ENCODE data around the gene ZBTB7B.

The ZBTB7B gene

GRCh38 chr1:155026154-155026553 is 23.6 kb downstream of the ZBTB7B start:
- Histone ChIP-seq H3K4me2 (ENCODE audit: low read length) (no peak overlapping the region), H3K9ac (ENCODE audit: low read length) (no peak overlapping the region), H3K27me3 (ENCODE audit: insufficient read depth, low read length) (0 out of 2 replicates have a peak, but pooled peaks cover 7% of the 10 kb centered on the region), H2AFZ (ENCODE audit: low read length) (no peak overlapping the region), H3K4me3 (ENCODE audit: low read depth, low read length, poor library complexity, severe bottlenecking) (no peak overlapping the region), H3K9me2 (ENCODE audit: low read depth, low read length) (no peaks in the 10 kb centered on the region), H3K79me2 (ENCODE audit: insufficient read depth, low read length) (no peaks in the 10 kb centered on the region), H3K9me3 (ENCODE audit: low read length) (no peaks in the 10 kb centered on the region), H3K36me3 (ENCODE audit: insufficient read depth, low read length) (no peaks in the 10 kb centered on the region), H3K4me1 (ENCODE audit: insufficient read depth, low read length, severe bottlenecking) (no peaks in the 10 kb centered on the region), H3F3A (ENCODE audit: insufficient read depth, low read length) (no peaks in the 10 kb centered on the region), H4K20me1 (ENCODE audit: insufficient read depth, low read length) (no peaks in the 10 kb centered on the region), H3K27ac (ENCODE audit: low read depth, low read length, poor library complexity, severe bottlenecking) (no peak overlapping the region)
- TF ChIP-seq, protein P1, sequence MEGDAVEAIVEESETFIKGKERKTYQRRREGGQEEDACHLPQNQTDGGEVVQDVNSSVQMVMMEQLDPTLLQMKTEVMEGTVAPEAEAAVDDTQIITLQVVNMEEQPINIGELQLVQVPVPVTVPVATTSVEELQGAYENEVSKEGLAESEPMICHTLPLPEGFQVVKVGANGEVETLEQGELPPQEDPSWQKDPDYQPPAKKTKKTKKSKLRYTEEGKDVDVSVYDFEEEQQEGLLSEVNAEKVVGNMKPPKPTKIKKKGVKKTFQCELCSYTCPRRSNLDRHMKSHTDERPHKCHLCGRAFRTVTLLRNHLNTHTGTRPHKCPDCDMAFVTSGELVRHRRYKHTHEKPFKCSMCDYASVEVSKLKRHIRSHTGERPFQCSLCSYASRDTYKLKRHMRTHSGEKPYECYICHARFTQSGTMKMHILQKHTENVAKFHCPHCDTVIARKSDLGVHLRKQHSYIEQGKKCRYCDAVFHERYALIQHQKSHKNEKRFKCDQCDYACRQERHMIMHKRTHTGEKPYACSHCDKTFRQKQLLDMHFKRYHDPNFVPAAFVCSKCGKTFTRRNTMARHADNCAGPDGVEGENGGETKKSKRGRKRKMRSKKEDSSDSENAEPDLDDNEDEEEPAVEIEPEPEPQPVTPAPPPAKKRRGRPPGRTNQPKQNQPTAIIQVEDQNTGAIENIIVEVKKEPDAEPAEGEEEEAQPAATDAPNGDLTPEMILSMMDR (IDR thresholded peaks at IDR 0.05; ENCODE audit: low read length) = no peak
- TF ChIP-seq EZH2 (IDR thresholded peaks at IDR 0.05; ENCODE audit: borderline replicate concordance, low read length) = no peak

- Histone ChIP-seq H3K27me3 (ENCODE audit: insufficient read depth, low read length) (0 out of 2 replicates have a peak, but pooled peaks cover 7% of the 10 kb centered on the region), H3K27ac (ENCODE audit: low read depth, low read length, poor library complexity, severe bottlenecking) (no peak overlapping the region), H3K79me2 (ENCODE audit: insufficient read depth, low read length) (no peaks in the 10 kb centered on the region), H3K4me1 (ENCODE audit: insufficient read depth, low read length, severe bottlenecking) (no peaks in the 10 kb centered on the region), H3K9me2 (ENCODE audit: low read depth, low read length) (no peaks in the 10 kb centered on the region), H3F3A (ENCODE audit: insufficient read depth, low read length) (no peaks in the 10 kb centered on the region), H3K36me3 (ENCODE audit: insufficient read depth, low read length) (no peaks in the 10 kb centered on the region), H4K20me1 (ENCODE audit: insufficient read depth, low read length) (no peaks in the 10 kb centered on the region), H3K9me3 (ENCODE audit: low read length) (no peaks in the 10 kb centered on the region), H3K4me2 (ENCODE audit: low read length) (no peak overlapping the region), H3K4me3 (ENCODE audit: low read depth, low read length, poor library complexity, severe bottlenecking) (no peak overlapping the region), H2AFZ (ENCODE audit: low read length) (no peak overlapping the region), H3K9ac (ENCODE audit: low read length) (no peak overlapping the region)
- TF ChIP-seq, protein P1 (IDR thresholded peaks at IDR 0.05; ENCODE audit: low read length) = no peak
- TF ChIP-seq EZH2 (IDR thresholded peaks at IDR 0.05; ENCODE audit: borderline replicate concordance, low read length) = no peak
These were observed 24.0 kb downstream of the ZBTB7B start for GRCh38 chr1:155026588-155026987.

- Histone ChIP-seq H3K27me3 (ENCODE audit: insufficient read depth, low read length) (peaks cover 4% of the 10 kb centered on the region; the same call in 1 of the 2 replicates), H3K9me2 (ENCODE audit: low read depth, low read length) (no peaks in the 10 kb centered on the region), H3K79me2 (ENCODE audit: insufficient read depth, low read length) (no peaks in the 10 kb centered on the region), H3K4me2 (ENCODE audit: low read length) (no peak overlapping the region), H4K20me1 (ENCODE audit: insufficient read depth, low read length) (no peaks in the 10 kb centered on the region), H3K4me3 (ENCODE audit: low read depth, low read length, poor library complexity, severe bottlenecking) (no peak overlapping the region), H3K36me3 (ENCODE audit: insufficient read depth, low read length) (no peaks in the 10 kb centered on the region), H3K27ac (ENCODE audit: low read depth, low read length, poor library complexity, severe bottlenecking) (no peak overlapping the region), H3K9me3 (ENCODE audit: low read length) (no peaks in the 10 kb centered on the region), H2AFZ (ENCODE audit: low read length) (no peak overlapping the region), H3K4me1 (ENCODE audit: insufficient read depth, low read length, severe bottlenecking) (no peaks in the 10 kb centered on the region), H3K9ac (ENCODE audit: low read length) (no peak overlapping the region), H3F3A (ENCODE audit: insufficient read depth, low read length) (no peaks in the 10 kb centered on the region)
- TF ChIP-seq EZH2 (IDR thresholded peaks at IDR 0.05; ENCODE audit: borderline replicate concordance, low read length) = no peak
- TF ChIP-seq, protein P1 (IDR thresholded peaks at IDR 0.05; ENCODE audit: low read length) = no peak
These were observed 27.1 kb downstream of the ZBTB7B start for GRCh38 chr1:155029513-155030242.
